H1 (cell line): ENCODE results near the gene CTDNEP1. TPM values are rescaled to one million over a fixed set of nuclear protein-coding genes. Genes with fewer than 3 reads are reported as not detected.

ENCODE experiments used
- BCL11A ChIP-seq, 2 experiments: IDR thresholded peaks; one replicate each; pipeline ENCODE4 v1.6.1; 2011; ENCODE audit warnings: low read depth in 2 of 2, low read length in 2 of 2, mild to moderate bottlenecking in 2 of 2
- polyA plus RNA-seq, 7 experiments: library from polyadenylated mRNA; depleted of rRNA in 3 of 7; stranded (reverse) in 5 of 7; unstranded in 2 of 7; fragments of >200 nt in 5 of 7; fragments of 200-250 nt in 2 of 7; gene quantifications; 1 replicate in 5 of 7; 2 replicates in 1 of 7; 4 replicates in 1 of 7; pipeline versions ENCODE4 v1.2.1 to v1.2.3, GENCODE V29; 2011 to 2013; ENCODE audit warnings: missing spikeins in 2 of 7, mixed read lengths in 2 of 7
- total RNA-seq: library from RNA; stranded (reverse); fragmentation: NEBNext Ultra II Directional; extraction: Animal tissue kit (Norgen Biotek cat#: 25700); gene quantifications from 2 replicates; pipeline ENCODE4 v1.2.1, GENCODE V29; 2021

CTDNEP1 gene
- total and polyA plus RNA-seq, 2 of the 8 experiments (the other 6 are each of a cell fraction or from before 2014, with no cell fraction given) = 114 to 123 TPM

DNA sequence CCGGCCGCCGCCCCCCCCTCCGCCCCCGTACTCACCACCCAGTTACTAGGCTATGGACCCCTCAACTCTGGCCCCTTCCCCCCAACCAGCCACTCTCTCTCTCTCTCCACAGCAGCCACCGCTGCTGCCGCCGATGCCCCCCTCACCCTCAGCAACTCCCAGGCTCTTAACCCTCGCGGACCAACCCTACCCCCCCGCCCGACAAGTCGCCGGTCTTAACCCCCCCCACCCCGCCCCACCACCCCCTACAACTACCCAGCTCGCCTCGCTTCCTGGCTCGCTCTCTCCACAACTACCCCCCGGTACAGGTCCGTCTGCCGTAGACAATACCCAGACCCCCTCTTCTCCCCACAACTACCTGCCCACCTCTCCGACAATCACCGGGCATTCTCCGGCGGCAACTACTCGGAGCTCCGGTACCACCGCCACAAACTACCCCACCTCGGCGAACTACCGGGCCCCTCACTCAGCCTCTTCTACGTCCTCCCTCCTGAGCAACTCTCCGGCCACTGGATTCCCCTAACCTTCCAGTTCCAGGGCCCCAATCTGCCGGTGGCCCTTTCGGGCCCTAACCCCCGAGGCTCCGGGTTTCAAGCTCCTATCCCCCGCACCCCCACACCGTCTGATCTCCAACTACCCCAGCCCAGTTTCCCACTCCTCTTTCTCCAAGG, 13.0 kb downstream of the CTDNEP1 start (continued):
- no peak for TF ChIP-seq BCL11A (IDR thresholded peaks at IDR 0.05; ENCODE audit: low read depth in 2 of 2, low read length in 2 of 2)
